T-cell (primary cell): ENCODE data around the gene STAC2. TPM values are rescaled to one million over a fixed set of nuclear protein-coding genes. Genes with fewer than 3 reads are reported as not detected.
A peak's percentile ranks its signal among the peaks of the same experiment; 100 is the strongest.

Experiments used
- ATAC-seq, 4 experiments: fragments of 200-7000 bp in 3 of 4; fragments of 150-1000 bp in 1 of 4; cut with Tn5 transposase; replicated peaks in 1 of 4; 1 replicate in 3 of 4; 2 replicates in 1 of 4; pipeline ENCODE4 v1.10.0; 2021; ENCODE audit warnings: moderate library complexity in 3 of 4, mild to moderate bottlenecking in 2 of 4, moderate number of reproducible peaks in 1 of 4
- CTCF ChIA-PET, 2 donors: fragments of 300-600 bp; sonication (Branson Sonifier 250); formaldehyde crosslinking; loops; one replicate each; lab custom pipeline; 2022; ENCODE audit warnings: antibody characterized with exemption in 2 of 2; lab: Charles Lee
- POLR2A ChIA-PET, 2 donors: fragments of 300-600 bp; sonication (Branson Sonifier 250); formaldehyde crosslinking; loops; one replicate each; lab custom pipeline; 2022; ENCODE audit warnings: antibody characterized with exemption in 2 of 2; lab: Charles Lee
- DNase-seq, 35 experiments: peaks; one replicate each; pipeline versions ENCODE4 v3.0.0 to v3.0.0-alpha.2; 2013 to 2023
- H3K27ac ChIP-seq: one replicate; pipeline ENCODE4 v1.5.1; 2013; ENCODE audit warnings: low read length
- H3K27me3 ChIP-seq, 2 experiments: replicated peaks in 1 of 2; 1 replicate in 1 of 2; 2 replicates in 1 of 2; pipeline versions ENCODE4 v1.6.1 to v1.7.0; 2013; ENCODE audit warnings: low read length in 1 of 2, mixed read lengths in 1 of 2; ENCODE audit not compliant: control insufficient read depth in 2 of 2, insufficient read depth in 2 of 2; ENCODE audit errors: extremely low read depth in 1 of 2
- H3K36me3 ChIP-seq, 2 donors: 1 replicate in 1 of 2; 2 replicates in 1 of 2; pipeline versions ENCODE4 v1.6.1 to v1.7.0; 2013; ENCODE audit warnings: low read length in 1 of 2; ENCODE audit not compliant: control insufficient read depth in 2 of 2, insufficient read depth in 1 of 2; ENCODE audit errors: extremely low read depth in 1 of 2
- H3K4me1 ChIP-seq, 2 experiments: 1 replicate in 1 of 2; 2 replicates in 1 of 2; pipeline versions ENCODE4 v1.6.1 to v1.7.0; 2013; ENCODE audit warnings: low read length in 2 of 2, mixed read lengths in 1 of 2; ENCODE audit not compliant: insufficient read depth in 2 of 2, control insufficient read depth in 1 of 2; ENCODE audit errors: extremely low read depth in 1 of 2
- H3K4me3 ChIP-seq, 2 donors: 1 replicate in 1 of 2; 2 replicates in 1 of 2; pipeline versions ENCODE4 v1.5.1 to v1.7.0; 2013; ENCODE audit warnings: mild to moderate bottlenecking in 2 of 2, low read length in 1 of 2, moderate library complexity in 1 of 2; ENCODE audit not compliant: control insufficient read depth in 1 of 2; ENCODE audit errors: extremely low read depth in 1 of 2
- H3K9me3 ChIP-seq: 2 replicates; pipeline ENCODE4 v1.7.0; 2013
- H3K27ac Mint-ChIP-seq, 2 donors: one replicate each; pipeline ENCODE4 v1.8.0; 2020 to 2021; ENCODE audit warnings: mild to moderate bottlenecking in 2 of 2, mixed read lengths in 2 of 2
- H3K27me3 Mint-ChIP-seq, 2 donors: one replicate each; pipeline ENCODE4 v1.8.0; 2021 to 2022; ENCODE audit warnings: mixed read lengths in 2 of 2
- H3K36me3 Mint-ChIP-seq: one replicate; pipeline ENCODE4 v1.8.0; 2021; ENCODE audit warnings: mixed read lengths
- H3K4me1 Mint-ChIP-seq, 3 donors: one replicate each; pipeline ENCODE4 v1.8.0; 2020 to 2022; ENCODE audit warnings: mixed read lengths in 3 of 3, mild to moderate bottlenecking in 1 of 3
- H3K4me3 Mint-ChIP-seq, 3 donors: one replicate each; pipeline ENCODE4 v1.8.0; 2020 to 2022; ENCODE audit warnings: mild to moderate bottlenecking in 3 of 3, mixed read lengths in 3 of 3, moderate library complexity in 3 of 3
- H3K9me3 Mint-ChIP-seq, 3 donors: one replicate each; pipeline ENCODE4 v1.8.0; 2020 to 2022; ENCODE audit warnings: mixed read lengths in 3 of 3
- WGBS: methylation state at CpG from one replicate; pipeline ENCODE4 v1.1.5; 2013; ENCODE audit warnings: missing lambda C conversion rate; ENCODE audit not compliant: insufficient coverage; 5-methylcytosine and 5-hydroxymethylcytosine counted together
- total RNA-seq, 35 experiments: library from RNA in 6 of 35; stranded (reverse) in 6 of 35; fragments of 120-200 nt in 1 of 35; gene quantifications; one replicate each; pipeline versions ENCODE4 v1.2.1 to v1.2.4 and lab custom pipeline; 2013 to 2026

The STAC2 gene
- total RNA-seq, 5 donors from 2014 or later (not counting 1 experiment from before 2014, with no cell fraction given), result 0.12 to 0.15 (median 0.13) TPM; not detected in 2

GRCh38 chr17:39173526-39174274 is 52.0 kb downstream of the STAC2 start:
- Mint-ChIP-seq H3K27ac (no peak overlapping the region), H3K4me3 (no peak overlapping the region), H3K9me3 (no peaks in the 10 kb centered on the region), H3K4me1 (peaks cover 11 to 22% (median 16%) of the 10 kb centered on the region in 3 donors), H3K36me3 (peaks cover 10% of the 10 kb centered on the region), H3K27me3 (peaks cover 4 to 7% of the 10 kb centered on the region in 2 donors)
- H3K27ac ChIP-seq, result no peak overlapping the region
- H3K9me3 ChIP-seq, result no peaks in the 10 kb centered on the region
- 79% methylated on average over 6 of the region's 10 CpGs for WGBS
- ChIA-PET POLR2A (interaction anchor here (0.5 to 0.7 kb wide), 3 partner anchors 170 to 1582 kb away, joined by 3 to 6 read pairs (median 3); no protein-coding TSS in a partner anchor), CTCF (interaction anchor here (0.6 to 3.8 kb wide), 5 partner anchors 9 to 191 kb away, joined by 3 to 50 read pairs (median 9); no protein-coding TSS in a partner anchor)
- peaks cover 0 to 8% of the 10 kb centered on the region in 2 experiments for H3K27me3 ChIP-seq
- H3K36me3 ChIP-seq, result peaks cover 6 to 18% of the 10 kb centered on the region in 2 donors
- no peak overlapping the region for H3K4me3 ChIP-seq
- ATAC-seq, result no peak
- H3K4me1 ChIP-seq, result peaks cover 0 to 21% of the 10 kb centered on the region in 2 experiments
- no peak for DNase-seq

DNA sequence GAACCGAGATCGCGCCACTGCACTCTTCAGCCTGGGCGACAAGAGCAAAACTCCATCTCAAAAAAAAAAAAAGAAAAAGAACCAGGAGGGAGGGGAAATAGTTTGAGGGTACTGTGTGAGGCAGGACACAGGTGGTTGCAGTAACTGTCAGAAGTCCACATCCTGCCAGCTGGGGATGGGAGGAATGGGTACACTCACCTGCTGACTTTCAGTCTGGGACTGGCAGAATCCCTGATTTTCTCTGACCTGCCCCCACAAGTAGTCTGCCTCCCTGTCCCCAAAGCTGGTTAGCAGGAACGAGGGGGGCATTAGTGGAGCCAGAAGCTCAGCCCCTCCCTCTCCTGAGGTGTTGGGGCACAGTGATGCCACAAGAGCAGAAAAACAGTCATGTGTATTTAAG is 52.7 kb downstream of the STAC2 start:
- Histone ChIP-seq H3K27me3 (peaks cover 0 to 8% of the 10 kb centered on the region in 2 experiments), H3K4me1 (peaks cover 0 to 24% of the 10 kb centered on the region in 2 experiments), H3K36me3 (peaks cover 4 to 18% of the 10 kb centered on the region in 2 donors), H3K4me3 (no peak overlapping the region), H3K9me3 (no peaks in the 10 kb centered on the region), H3K27ac (no peak overlapping the region)
- ChIA-PET POLR2A (interaction anchor here in 1 of 2 donors (0.6 to 0.7 kb wide), 2 partner anchors 170 to 666 kb away, joined by 3 read pairs; no protein-coding TSS in a partner anchor), CTCF (interaction anchor here (0.6 to 3.8 kb wide), 4 partner anchors 8 to 496 kb away, joined by 3 to 50 read pairs (median 4); no protein-coding TSS in a partner anchor)
- H3K27ac Mint-ChIP-seq, result peak overlapping the region in 1 of 2 donors; percentile 28
- H3K9me3 Mint-ChIP-seq, result no peaks in the 10 kb centered on the region
- H3K36me3 Mint-ChIP-seq, result peaks cover 8% of the 10 kb centered on the region
- H3K4me1 Mint-ChIP-seq, result peaks cover 11 to 22% (median 16%) of the 10 kb centered on the region in 3 donors
- H3K27me3 Mint-ChIP-seq, result peaks cover 4 to 7% of the 10 kb centered on the region in 2 donors
- ATAC-seq (peak in 1 of 4 experiments; percentile 32), DNase-seq (no peak)
- no peak overlapping the region for H3K4me3 Mint-ChIP-seq
- no CpG with 5 or more reads among the region's 5 CpGs for WGBS

DNA sequence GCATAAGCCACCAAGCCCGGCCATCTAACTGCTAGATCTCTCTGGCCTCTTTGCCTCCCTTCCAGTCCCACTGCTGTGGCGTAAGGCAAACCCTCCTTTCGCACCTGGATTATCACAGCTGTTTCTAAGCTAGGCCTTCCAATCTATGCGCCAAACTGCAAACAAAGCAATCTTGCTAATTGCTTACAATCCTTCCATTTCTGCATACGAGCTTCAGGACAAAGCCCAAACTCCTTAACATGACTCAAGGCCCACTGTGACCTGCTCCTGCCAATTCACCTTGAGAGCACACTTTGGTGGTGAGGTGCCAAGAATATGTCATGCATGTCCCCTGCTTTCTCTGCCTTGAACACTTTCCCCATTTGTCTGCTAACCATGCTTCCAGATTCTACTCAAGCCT is 53.8 kb downstream of the STAC2 start:
- H3K27me3 Mint-ChIP-seq, result peaks cover 8 to 11% of the 10 kb centered on the region in 2 donors
- peak overlapping the region in 1 of 2 donors; percentile 0 for H3K27ac Mint-ChIP-seq

DNA sequence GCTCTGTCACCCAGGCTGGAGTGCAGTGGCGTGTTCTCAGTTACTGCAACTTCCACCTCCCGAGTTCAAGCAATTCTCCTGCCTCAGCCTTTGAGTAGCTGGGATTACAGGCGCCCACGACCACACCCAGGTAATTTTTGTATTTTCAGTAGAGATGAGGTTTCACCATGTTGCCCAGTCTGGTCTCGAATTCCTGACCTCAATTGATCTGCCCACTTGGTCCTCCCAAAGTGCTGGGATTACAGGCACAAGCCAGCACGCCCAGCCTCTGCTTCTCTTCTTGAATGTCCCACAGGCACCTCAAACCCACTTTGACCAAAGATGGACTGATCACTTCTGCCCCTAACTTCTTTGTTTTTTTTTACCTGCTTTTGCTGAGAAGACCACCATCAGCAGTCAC is 55.2 kb downstream of the STAC2 start:
- peaks cover 0 to 3% of the 10 kb centered on the region in 2 donors for H3K36me3 ChIP-seq
- H3K27ac ChIP-seq, result no peak overlapping the region
- DNase-seq, result no peak
- WGBS, result 69% methylated on average over 2 of the region's 6 CpGs
- ChIA-PET CTCF (interaction anchor here (0.7 kb wide), 2 partner anchors 10 to 74 kb away, joined by 4 read pairs; no protein-coding TSS in a partner anchor), POLR2A (interaction anchor here (0.6 to 0.7 kb wide), 2 partner anchors 8 to 219 kb away, joined by 10 to 17 read pairs; no protein-coding TSS in a partner anchor)
- Mint-ChIP-seq H3K27ac (no peak overlapping the region), H3K9me3 (no peaks in the 10 kb centered on the region), H3K36me3 (no peaks in the 10 kb centered on the region), H3K4me3 (no peak overlapping the region), H3K4me1 (peaks cover 30 to 41% (median 30%) of the 10 kb centered on the region in 3 donors), H3K27me3 (peaks cover 18 to 23% of the 10 kb centered on the region in 2 donors)
- H3K9me3 ChIP-seq, result no peaks in the 10 kb centered on the region
- H3K27me3 ChIP-seq, result peaks cover 0 to 24% of the 10 kb centered on the region in 2 experiments
- peaks cover 2 to 49% of the 10 kb centered on the region in 2 experiments for H3K4me1 ChIP-seq
- H3K4me3 ChIP-seq, result no peak overlapping the region
- no peak for ATAC-seq

More for the DNA sequence above, 53.8 kb downstream of the STAC2 start:
- Histone ChIP-seq H3K4me1 (peaks cover 2 to 35% of the 10 kb centered on the region in 2 experiments), H3K27me3 (peaks cover 0 to 10% of the 10 kb centered on the region in 2 experiments), H3K9me3 (no peaks in the 10 kb centered on the region), H3K4me3 (no peak overlapping the region), H3K27ac (no peak overlapping the region), H3K36me3 (peaks cover 0 to 6% of the 10 kb centered on the region in 2 donors)
- POLR2A ChIA-PET, result no interaction called here
- DNase-seq (no peak), ATAC-seq (no peak)
- no peaks in the 10 kb centered on the region for H3K9me3 Mint-ChIP-seq
- CTCF ChIA-PET, result no interaction called here
- H3K4me1 Mint-ChIP-seq, result peaks cover 20 to 31% (median 25%) of the 10 kb centered on the region in 3 donors
- H3K36me3 Mint-ChIP-seq, result peaks cover 3% of the 10 kb centered on the region
- WGBS, result 84% methylated on average over 4 of the region's 5 CpGs
- no peak overlapping the region for H3K4me3 Mint-ChIP-seq

GRCh38 chr17:39170109-39170508 is 55.6 kb downstream of the STAC2 start:
- H3K36me3 Mint-ChIP-seq, result no peaks in the 10 kb centered on the region
- Histone ChIP-seq H3K36me3 (peaks cover 0 to under 1% of the 10 kb centered on the region in 2 donors), H3K27ac (no peak overlapping the region), H3K4me3 (no peak overlapping the region), H3K4me1 (peaks cover 5 to 52% of the 10 kb centered on the region in 2 experiments), H3K27me3 (peaks cover 0 to 28% of the 10 kb centered on the region in 2 experiments), H3K9me3 (no peaks in the 10 kb centered on the region)
- 60% methylated on average over 1 of the region's 4 CpGs for WGBS
- no peak overlapping the region for H3K4me3 Mint-ChIP-seq
- H3K27ac Mint-ChIP-seq, result no peak overlapping the region
- ChIA-PET CTCF (interaction anchor here (0.7 kb wide), 3 partner anchors 9 to 104 kb away, joined by 3 to 4 read pairs (median 4); no protein-coding TSS in a partner anchor), POLR2A (interaction anchor here (0.5 to 0.7 kb wide), 2 partner anchors 9 to 188 kb away, joined by 10 to 11 read pairs; no protein-coding TSS in a partner anchor)
- H3K9me3 Mint-ChIP-seq, result no peaks in the 10 kb centered on the region
- H3K27me3 Mint-ChIP-seq, result peaks cover 18 to 25% of the 10 kb centered on the region in 2 donors
- DNase-seq, result no peak
- no peak for ATAC-seq
- peaks cover 30 to 42% (median 31%) of the 10 kb centered on the region in 3 donors for H3K4me1 Mint-ChIP-seq

- ATAC-seq (no peak), DNase-seq (no peak)
- no peak overlapping the region for H3K27ac Mint-ChIP-seq
- Histone ChIP-seq H3K27ac (no peak overlapping the region), H3K27me3 (peaks cover 0 to 34% of the 10 kb centered on the region in 2 experiments), H3K9me3 (no peaks in the 10 kb centered on the region), H3K4me3 (no peak overlapping the region), H3K36me3 (no peaks in the 10 kb centered on the region), H3K4me1 (peaks cover 5 to 52% of the 10 kb centered on the region in 2 experiments)
- H3K27me3 Mint-ChIP-seq, result peaks cover 22 to 30% of the 10 kb centered on the region in 2 donors
- H3K36me3 Mint-ChIP-seq, result no peaks in the 10 kb centered on the region
- H3K4me1 Mint-ChIP-seq, result peaks cover 32 to 45% (median 36%) of the 10 kb centered on the region in 3 donors
- H3K9me3 Mint-ChIP-seq, result no peaks in the 10 kb centered on the region
- CTCF ChIA-PET, result interaction anchor here (0.6 to 4.0 kb wide), 3 partner anchors 16 to 103 kb away, joined by 3 to 14 read pairs (median 4); no protein-coding TSS in a partner anchor
- POLR2A ChIA-PET, result interaction anchor here (0.5 to 0.8 kb wide), 2 partner anchors 187 to 319 kb away, joined by 8 to 11 read pairs; no protein-coding TSS in a partner anchor
- WGBS, result 100% methylated on average over 1 of the region's 3 CpGs
- no peak overlapping the region for H3K4me3 Mint-ChIP-seq
Observed at GRCh38 chr17:39169518-39169917, 56.2 kb downstream of the STAC2 start.
